Measurements from ENCODE around the gene ALAS1. TPM values are rescaled to one million over a fixed set of nuclear protein-coding genes. Genes with fewer than 3 reads are reported as not detected.

Gene ALAS1
- total and polyA plus RNA-seq, 10 donors = 13.0 to 40.8 (median 32.8) TPM

- intact Hi-C loops (cut with DNase I; ENCODE audit: low total_unique reads) = no loop called here
- TF ChIP-seq, protein P1, sequence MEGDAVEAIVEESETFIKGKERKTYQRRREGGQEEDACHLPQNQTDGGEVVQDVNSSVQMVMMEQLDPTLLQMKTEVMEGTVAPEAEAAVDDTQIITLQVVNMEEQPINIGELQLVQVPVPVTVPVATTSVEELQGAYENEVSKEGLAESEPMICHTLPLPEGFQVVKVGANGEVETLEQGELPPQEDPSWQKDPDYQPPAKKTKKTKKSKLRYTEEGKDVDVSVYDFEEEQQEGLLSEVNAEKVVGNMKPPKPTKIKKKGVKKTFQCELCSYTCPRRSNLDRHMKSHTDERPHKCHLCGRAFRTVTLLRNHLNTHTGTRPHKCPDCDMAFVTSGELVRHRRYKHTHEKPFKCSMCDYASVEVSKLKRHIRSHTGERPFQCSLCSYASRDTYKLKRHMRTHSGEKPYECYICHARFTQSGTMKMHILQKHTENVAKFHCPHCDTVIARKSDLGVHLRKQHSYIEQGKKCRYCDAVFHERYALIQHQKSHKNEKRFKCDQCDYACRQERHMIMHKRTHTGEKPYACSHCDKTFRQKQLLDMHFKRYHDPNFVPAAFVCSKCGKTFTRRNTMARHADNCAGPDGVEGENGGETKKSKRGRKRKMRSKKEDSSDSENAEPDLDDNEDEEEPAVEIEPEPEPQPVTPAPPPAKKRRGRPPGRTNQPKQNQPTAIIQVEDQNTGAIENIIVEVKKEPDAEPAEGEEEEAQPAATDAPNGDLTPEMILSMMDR (IDR thresholded peaks at IDR 0.05 in 8 of 11, conservative IDR thresholded peaks at IDR 0.05 in 3 of 11) = no peak
- TF ChIP-seq POLR2A (IDR thresholded peaks at IDR 0.05) = no peak
- no peak for TF ChIP-seq POLR2AphosphoS5 (IDR thresholded peaks at IDR 0.05)
- Histone ChIP-seq H3K4me3 (peak overlapping the region; percentile 46 to 72 (median 54)), H3K9me3 (no peaks in the 10 kb centered on the region), H3K4me1 (peaks cover 0 to 89% (median 50%) of the 10 kb centered on the region in 6 donors), H3K27me3 (replicated peaks in 1 of 7) (no peaks in the 10 kb centered on the region), H3K27ac (peak overlapping the region; percentile 76 to 98 (median 94)), H3K36me3 (peaks cover 0 to 39% (median 25%) of the 10 kb centered on the region in 6 donors)
- 10 to 56% (median 51%) methylated on average over 2 to 8 of the region's 8 CpGs for WGBS, 5 donors
- DNase-seq = no peak
Measured at GRCh38 chr3:52246264-52246620, 48.3 kb downstream of the ALAS1 start.

GRCh38 chr3:52246728-52247408 is 48.9 kb downstream of the ALAS1 start:
- peak; percentile 91 for DNase-seq

GRCh38 chr3:52247409-52248164 is 49.6 kb downstream of the ALAS1 start:
- TF ChIP-seq POLR2A (IDR thresholded peaks at IDR 0.05) = no peak
- TF ChIP-seq, protein P1 (IDR thresholded peaks at IDR 0.05 in 8 of 11, conservative IDR thresholded peaks at IDR 0.05 in 3 of 11) = no peak
- TF ChIP-seq POLR2AphosphoS5 (IDR thresholded peaks at IDR 0.05) = no peak
- DNase-seq = peak; percentile 72
- no peaks in the 10 kb centered on the region for H3K9me3 ChIP-seq
- peaks cover 2 to 94% (median 60%) of the 10 kb centered on the region in 6 donors for H3K4me1 ChIP-seq
- intact Hi-C loops (cut with DNase I; ENCODE audit: low total_unique reads) = no loop called here
- peak overlapping the region in 6 of 8 donors; percentile 53 to 72 (median 55) for H3K4me3 ChIP-seq
- H3K27me3 ChIP-seq (replicated peaks in 1 of 7) = no peaks in the 10 kb centered on the region
- H3K36me3 ChIP-seq = peaks cover 0 to 51% (median 32%) of the 10 kb centered on the region in 6 donors
- H3K27ac ChIP-seq = peak overlapping the region; percentile 76 to 98 (median 94)
- 91 to 97% (median 96%) methylated on average over 7 of the region's 7 CpGs for WGBS, 5 donors

More at GRCh38 chr3:52246728-52247408, 48.9 kb downstream of the ALAS1 start:
- Histone ChIP-seq H3K4me1 (peaks cover 0 to 89% (median 53%) of the 10 kb centered on the region in 6 donors), H3K27ac (peak overlapping the region; percentile 76 to 98 (median 94)), H3K4me3 (peak overlapping the region in 7 of 8 donors; percentile 46 to 72 (median 54)), H3K9me3 (no peaks in the 10 kb centered on the region), H3K36me3 (peaks cover 0 to 45% (median 30%) of the 10 kb centered on the region in 6 donors), H3K27me3 (replicated peaks in 1 of 7) (no peaks in the 10 kb centered on the region)
- intact Hi-C loops (cut with DNase I; ENCODE audit: low total_unique reads) = no loop called here
- 53 to 72% (median 64%) methylated on average over 11 to 14 of the region's 14 CpGs for WGBS, 5 donors
- no peak for TF ChIP-seq POLR2A (IDR thresholded peaks at IDR 0.05)
- peak; percentile 70 to 83 (median 81) for TF ChIP-seq POLR2AphosphoS5 (IDR thresholded peaks at IDR 0.05)
- TF ChIP-seq, protein P1 (IDR thresholded peaks at IDR 0.05 in 8 of 11, conservative IDR thresholded peaks at IDR 0.05 in 3 of 11) = no peak

DNA sequence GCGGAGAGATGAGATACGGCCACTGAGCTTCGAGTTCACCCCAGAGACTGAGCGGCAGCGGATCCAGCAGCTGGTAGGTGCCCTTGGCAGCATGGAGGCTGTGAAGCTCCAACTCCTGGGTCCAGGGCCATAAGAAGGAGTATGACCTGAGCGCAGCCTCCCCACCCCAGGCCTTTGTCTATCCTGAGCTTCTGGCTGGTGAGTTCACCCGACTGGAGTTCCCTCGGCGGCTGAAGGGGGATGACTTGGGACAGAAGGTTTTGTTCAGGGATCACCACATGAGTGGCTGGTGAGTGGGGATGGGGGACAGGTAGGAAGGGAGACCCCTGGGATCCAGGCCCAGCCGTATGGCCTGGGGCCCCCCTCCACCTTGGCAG is 50.2 kb downstream of the ALAS1 start:
- Histone ChIP-seq H3K27ac (peak overlapping the region in 4 of 8 donors; percentile 95 to 98 (median 97)), H3K9me3 (no peaks in the 10 kb centered on the region), H3K36me3 (peaks cover 0 to 56% (median 32%) of the 10 kb centered on the region in 6 donors), H3K4me1 (peaks cover 7 to 98% (median 66%) of the 10 kb centered on the region in 6 donors), H3K4me3 (no peak overlapping the region), H3K27me3 (replicated peaks in 1 of 7) (no peaks in the 10 kb centered on the region)
- WGBS, 5 donors = 86 to 98% (median 96%) methylated on average over 10 of the region's 10 CpGs
- peak; percentile 76 for DNase-seq
- intact Hi-C loops (cut with DNase I; ENCODE audit: low total_unique reads) = no loop called here
- TF ChIP-seq POLR2AphosphoS5 (IDR thresholded peaks at IDR 0.05) (peak in 1 of 3 donors; percentile 14), POLR2A (IDR thresholded peaks at IDR 0.05) (no peak)

All from spleen (tissue), 11 donors.